B cell (primary cell): ENCODE data around the gene PPP1R9A.

Experiments used
- CTCF ChIP-seq: fragments of 200-600 bp; IDR thresholded peaks from one replicate; pipeline ENCODE4 v1.8.0; 2022; ENCODE audit warnings: antibody characterized with exemption, mild to moderate bottlenecking
- EZH2 ChIP-seq: IDR thresholded peaks from 2 replicates; pipeline ENCODE4 v1.6.1; 2012; ENCODE audit warnings: borderline replicate concordance, low read depth, mild to moderate bottlenecking, moderate library complexity, low read length; ENCODE audit not compliant: insufficient read depth, poor library complexity, severe bottlenecking

DNA sequence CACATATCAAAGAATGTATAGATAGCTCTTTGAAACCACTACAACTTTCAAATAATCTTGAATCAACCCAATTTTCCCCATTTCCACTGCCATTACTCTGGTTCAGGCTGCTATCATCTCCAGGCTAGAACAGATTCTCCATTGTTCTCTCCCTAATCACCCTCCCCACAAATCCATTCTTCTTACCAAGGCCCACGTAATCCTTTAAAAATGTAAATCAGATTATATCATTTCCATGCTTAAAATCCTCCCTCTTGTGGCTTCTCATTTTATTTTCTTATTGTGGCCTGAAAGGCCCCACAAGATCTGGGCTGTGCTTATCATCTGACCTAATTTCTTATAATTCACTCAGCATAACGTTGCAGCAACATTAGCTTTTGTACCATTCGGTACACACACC, 420.0 kb downstream of the PPP1R9A start:
- TF ChIP-seq CTCF (no peak), EZH2 (no peak)
